KG1 (cell line): ENCODE results near the gene SLC51A.
"Not testable (repeated sequence)": the region's sequence is repeated elsewhere in the genome, so short reads cannot be mapped to it uniquely, and the experiment has no call there.

Source experiments
- DNase-seq: peaks from one replicate; lab custom pipeline; 2025; lab: John Stamatoyannopoulos, UW

SLC51A gene

DNA sequence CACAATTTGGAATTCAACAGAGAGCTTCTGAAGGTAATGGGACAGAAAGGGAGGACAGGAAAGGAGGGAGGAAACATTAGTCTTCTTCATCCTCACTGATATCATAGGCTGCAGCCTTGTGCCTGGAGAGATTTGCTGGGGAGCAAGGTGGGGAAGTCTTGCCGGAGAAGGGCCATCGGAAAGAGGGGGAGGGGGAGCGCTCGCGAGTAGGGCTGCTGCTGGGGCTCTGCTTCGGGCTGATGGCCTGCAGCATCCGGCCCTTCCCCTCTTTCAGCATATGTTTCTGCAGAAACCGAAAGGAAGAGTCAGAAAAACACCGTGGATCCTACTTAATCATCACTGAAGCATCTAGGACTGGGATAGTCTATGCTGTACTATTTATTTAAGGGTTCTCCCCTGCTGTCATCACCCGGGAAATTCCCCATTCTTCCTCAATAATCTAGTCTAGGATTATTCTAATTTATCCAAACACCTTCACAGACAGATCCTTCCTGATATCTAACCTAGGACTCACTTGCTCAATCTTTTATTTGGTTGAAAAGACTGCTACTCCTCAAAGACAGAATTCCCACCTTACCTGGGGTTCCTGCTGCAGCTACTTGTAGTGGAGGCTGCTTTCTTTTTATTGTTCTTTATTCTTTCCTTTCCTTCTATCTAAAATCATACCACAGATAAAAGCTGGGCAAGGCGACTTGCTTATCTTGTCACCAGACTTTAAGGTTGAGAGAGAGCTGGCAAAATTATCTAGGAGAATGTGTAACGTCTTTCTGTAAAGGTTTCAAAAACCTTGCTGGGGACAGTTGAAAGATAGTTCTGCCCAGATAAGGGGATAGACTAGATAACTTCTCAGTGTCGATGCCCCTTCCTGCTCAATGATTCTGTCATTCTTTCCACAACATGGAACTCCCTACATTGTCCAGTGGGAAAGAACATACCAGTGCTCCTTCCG is 22.6 kb downstream of the SLC51A start:
- no peak for DNase-seq

- no peak for DNase-seq
These were observed 24.1 kb downstream of the SLC51A start for GRCh38 chr3:196240424-196240823.

DNA sequence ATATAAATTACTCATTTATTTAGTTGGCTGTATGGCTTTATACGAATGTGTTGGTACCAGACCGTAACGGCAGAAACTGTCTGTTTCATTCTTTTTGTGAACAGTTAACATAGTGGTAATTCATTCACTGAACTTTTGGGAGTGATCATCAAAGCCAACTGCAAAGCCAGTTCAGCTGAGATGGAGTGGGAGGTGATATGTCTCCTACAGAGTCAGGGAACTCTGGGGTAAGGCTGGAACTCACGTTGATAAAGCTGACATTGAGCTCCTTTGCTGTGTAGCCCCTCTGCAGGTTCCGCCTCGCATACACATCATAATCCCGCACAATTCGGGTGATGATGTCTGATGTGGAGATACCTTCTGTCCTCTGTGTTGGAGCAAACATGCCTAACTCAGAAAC is 25.4 kb downstream of the SLC51A start:
- no peak for DNase-seq

GRCh38 chr3:196244166-196244565 is 27.8 kb downstream of the SLC51A start:
- not testable (repeated sequence) for DNase-seq

- no peak for DNase-seq
These were observed 30.4 kb downstream of the SLC51A start for GRCh38 chr3:196246612-196247308.

- no peak for DNase-seq
These were observed 35.6 kb downstream of the SLC51A start for GRCh38 chr3:196251918-196252317.

GRCh38 chr3:196254376-196255283 is 38.3 kb downstream of the SLC51A start:
- DNase-seq: no peak

GRCh38 chr3:196255776-196256175 is 39.4 kb downstream of the SLC51A start:
- DNase-seq: no peak

GRCh38 chr3:196260784-196261183 is 44.5 kb downstream of the SLC51A start:
- no peak for DNase-seq

GRCh38 chr3:196263819-196264218 is 47.5 kb downstream of the SLC51A start:
- DNase-seq: no peak

DNA sequence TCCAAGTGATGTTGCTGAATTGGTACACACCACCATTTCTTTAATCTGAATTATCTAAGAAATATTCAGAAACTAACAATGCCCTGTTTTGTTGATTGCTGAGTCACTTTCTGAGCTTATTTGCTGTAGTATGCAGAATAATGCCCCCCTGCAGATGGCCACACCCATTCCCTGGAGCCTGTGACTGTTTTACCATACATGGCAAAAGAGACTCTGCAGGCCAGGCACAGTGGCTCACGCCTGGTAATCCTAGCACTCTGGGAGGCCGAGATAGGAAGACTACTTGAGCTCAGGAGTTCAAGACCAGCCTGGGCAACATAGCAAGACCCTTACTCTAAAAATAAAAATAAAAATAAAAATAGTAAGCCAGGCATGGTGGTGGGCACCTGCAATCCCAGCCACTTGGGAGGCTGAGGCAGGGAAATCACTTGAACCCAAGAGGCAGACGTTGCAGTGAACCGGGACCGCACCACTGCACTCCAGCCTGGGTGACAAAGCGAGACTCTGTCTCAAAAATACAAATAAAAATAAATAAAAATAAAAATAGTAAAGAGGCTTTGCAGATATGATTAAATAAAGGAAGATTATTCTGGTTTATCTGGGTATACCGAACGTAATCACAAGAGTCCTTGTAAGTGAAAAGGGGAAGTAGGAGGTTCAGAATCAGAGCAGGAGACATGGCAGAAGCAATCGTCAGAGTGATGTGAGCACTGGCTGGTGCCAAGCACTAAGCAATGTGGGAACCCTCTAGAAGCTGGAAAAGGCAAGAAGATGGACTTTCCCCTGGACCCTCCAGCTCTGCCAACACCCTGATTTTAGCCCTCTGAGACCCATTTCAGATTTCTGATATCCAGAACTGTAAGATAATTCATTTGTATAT is 52.2 kb downstream of the SLC51A start:
- DNase-seq: no peak

DNA sequence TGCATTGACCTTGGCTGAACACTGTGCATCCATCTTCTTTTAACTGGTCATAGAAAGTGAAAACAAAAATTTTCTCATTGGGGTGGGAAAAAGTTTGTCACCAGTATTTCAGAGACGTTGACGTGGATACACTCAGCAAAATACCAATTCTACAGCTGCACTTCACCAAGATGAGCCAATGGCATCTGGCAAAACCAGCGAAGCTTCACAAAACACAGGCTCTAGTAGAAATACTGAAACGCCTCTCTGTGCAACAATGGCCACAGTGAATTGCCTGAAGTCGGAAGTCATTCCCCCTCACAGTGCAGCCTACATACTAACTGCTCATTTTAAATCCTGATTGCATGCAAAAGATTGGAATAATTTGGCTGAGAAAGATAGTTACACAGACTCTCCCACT is 54.2 kb downstream of the SLC51A start:
- no peak for DNase-seq

DNA sequence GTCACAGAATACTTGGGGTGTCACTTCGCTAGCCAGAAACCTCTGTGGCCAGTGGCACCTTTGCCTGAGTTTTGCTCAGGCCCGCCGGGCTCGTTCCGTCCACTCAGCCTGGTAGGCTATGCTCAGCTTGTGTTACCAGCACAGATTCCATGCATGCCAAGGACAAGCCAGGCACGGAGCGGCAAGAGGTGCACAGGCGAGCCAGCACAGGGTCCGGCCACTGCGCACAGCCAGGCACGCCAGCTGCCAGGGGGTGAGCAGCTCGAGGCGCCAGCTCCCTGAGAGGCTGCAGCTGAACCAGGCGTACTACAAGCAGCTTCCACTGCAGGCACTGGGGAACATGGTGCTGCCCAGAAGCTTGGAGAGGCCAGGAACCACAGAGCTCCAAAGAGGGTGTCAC is 56.5 kb downstream of the SLC51A start:
- DNase-seq: no peak

DNA sequence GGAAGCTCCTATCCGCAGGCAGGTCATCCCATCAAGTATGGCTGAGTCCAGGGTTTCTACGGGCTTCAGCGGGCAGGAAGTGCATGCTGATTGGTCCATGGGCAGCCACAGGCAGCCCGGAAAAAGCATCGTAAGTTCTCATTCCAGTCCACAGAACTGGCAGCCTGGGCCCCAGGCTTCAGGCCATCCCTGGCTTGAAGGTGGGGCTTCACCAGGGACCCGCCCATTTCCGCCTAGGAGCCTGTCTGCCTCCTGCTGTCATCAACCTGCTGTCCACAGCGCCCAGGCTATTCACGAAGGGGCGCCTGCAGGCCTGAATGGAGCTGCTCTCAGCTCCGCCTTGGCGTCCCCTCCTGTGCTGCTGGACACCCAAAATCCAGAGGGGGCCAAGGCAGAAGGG is 57.3 kb downstream of the SLC51A start:
- DNase-seq: no peak

DNA sequence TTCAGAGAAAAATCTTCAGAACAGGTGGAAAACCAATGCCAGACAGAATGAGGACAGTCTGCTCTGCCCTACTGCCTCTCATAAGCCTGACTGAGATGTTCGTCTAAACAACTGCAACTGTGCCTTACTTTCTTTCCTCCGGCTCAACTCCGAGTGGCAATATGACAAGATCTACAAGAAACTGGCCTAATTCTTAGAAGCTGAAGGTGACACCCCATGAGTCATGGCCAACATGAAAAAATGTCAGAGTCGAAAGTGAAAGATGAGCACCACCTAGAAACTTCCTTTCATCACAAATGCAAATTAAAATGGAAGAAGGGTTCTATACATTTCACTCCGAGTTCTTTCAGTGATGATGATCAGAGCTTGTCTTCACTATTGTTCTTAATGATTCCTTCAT is 58.3 kb downstream of the SLC51A start:
- DNase-seq: no peak

- DNase-seq: no peak
These were observed 58.8 kb downstream of the SLC51A start for GRCh38 chr3:196275126-196275525.

- no peak for DNase-seq
These were observed 64.5 kb downstream of the SLC51A start for GRCh38 chr3:196280689-196281440.

DNA sequence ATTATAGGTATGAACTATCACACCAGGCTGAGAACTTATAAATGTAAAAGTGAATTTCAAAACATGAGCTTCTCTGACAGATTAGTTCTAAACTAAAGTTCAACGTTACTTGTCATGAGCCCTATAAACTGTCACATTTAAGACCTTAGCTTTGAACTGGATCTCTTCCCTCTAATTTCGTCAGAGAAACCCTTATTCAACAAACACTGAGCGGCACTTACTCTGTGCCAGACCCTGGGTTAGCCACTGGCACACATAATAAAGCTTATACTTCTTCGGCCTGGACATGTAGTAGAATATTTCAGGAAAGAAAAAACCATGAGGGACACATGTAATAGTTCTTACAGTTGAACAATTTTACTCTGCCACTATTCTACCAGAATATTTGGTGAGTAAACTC is 65.6 kb downstream of the SLC51A start:
- DNase-seq: no peak
